K562 (cell line): ENCODE measurements around the gene LRRC61. TPM values are rescaled to one million over a fixed set of nuclear protein-coding genes. Genes with fewer than 3 reads are reported as not detected.
A peak's percentile ranks its signal among the peaks of the same experiment; 100 is the strongest.

Experiments used
- CBX3 ChIP-seq, 2 experiments: IDR thresholded peaks; 1 replicate in 1 of 2; 2 replicates in 1 of 2; pipeline ENCODE4 v1.6.1; 2012; ENCODE audit warnings: inconsistent platforms in 2 of 2, low read length in 2 of 2, borderline replicate concordance in 1 of 2, control low read depth in 1 of 2
- HCFC1 ChIP-seq: IDR thresholded peaks from 2 replicates; pipeline ENCODE4 v1.6.1; 2012; ENCODE audit warnings: low read depth, low read length, improper control_type of control experiment
- HDAC2 ChIP-seq: fragments of 450-650 bp; IDR thresholded peaks from 2 replicates; pipeline ENCODE4 v1.6.1; 2016; ENCODE audit warnings: mild to moderate bottlenecking
- HDAC8 ChIP-seq: fragments of 450-650 bp; IDR thresholded peaks from 2 replicates; pipeline ENCODE4 v1.6.1; 2016; ENCODE audit warnings: mild to moderate bottlenecking, missing genetic modification characterization, moderate library complexity, missing compliant biosample characterization
- LCOR ChIP-seq: sonication (generic); formaldehyde crosslinking; IDR thresholded peaks from 2 replicates; pipeline ENCODE4 v1.8.0; 2022; ENCODE audit warnings: mild to moderate bottlenecking, missing genetic modification reagents
- MCM7 ChIP-seq, 2 experiments: fragments of 450-650 bp; IDR thresholded peaks; 2 replicates each; pipeline ENCODE4 v1.6.1; 2016 to 2018
- MEIS2 ChIP-seq: fragments of 450-650 bp; IDR thresholded peaks from 2 replicates; pipeline ENCODE4 v1.6.1; 2014; ENCODE audit warnings: mild to moderate bottlenecking; ENCODE audit not compliant: partially characterized antibody
- MITF ChIP-seq: IDR thresholded peaks from 2 replicates; pipeline ENCODE4 v1.6.1; 2014; ENCODE audit warnings: antibody characterized with exemption
- MLLT1 ChIP-seq, 2 experiments: fragments of 450-650 bp; IDR thresholded peaks; 2 replicates each; pipeline ENCODE4 v1.6.1; 2016
- NR2C2 ChIP-seq, 2 experiments: fragments of 200-800 bp in 1 of 2; sonication (Bioruptor generic) in 1 of 2; sonication (generic) in 1 of 2; formaldehyde crosslinking in 1 of 2; IDR thresholded peaks; 2 replicates each; pipeline versions ENCODE4 v1.6.1 to v1.8.0; 2016 to 2022; ENCODE audit warnings: mild to moderate bottlenecking in 1 of 2, missing compliant biosample characterization in 1 of 2, missing genetic modification characterization in 1 of 2, missing genetic modification reagents in 1 of 2
- NR3C1 ChIP-seq: sonication (generic); formaldehyde crosslinking; IDR thresholded peaks from 2 replicates; pipeline ENCODE4 v1.8.1; 2022; ENCODE audit warnings: missing genetic modification reagents
- RFX7 ChIP-seq: fragments of 250-450 bp; sonication (Bioruptor Pico); IDR thresholded peaks from 2 replicates; pipeline ENCODE4 v1.5.1; 2021; ENCODE audit warnings: mild to moderate bottlenecking
- SNRNP70 ChIP-seq: fragments of 200-400 bp; formaldehyde crosslinking; optimal IDR thresholded peaks from 2 replicates; pipeline ENCODE3; 2017; ENCODE audit warnings: low read depth, low read length
- SOX6 ChIP-seq: fragments of 450-650 bp; IDR thresholded peaks from 2 replicates; pipeline ENCODE4 v1.6.1; 2014; ENCODE audit warnings: mild to moderate bottlenecking
- TFAP4 ChIP-seq: sonication (generic); formaldehyde crosslinking; IDR thresholded peaks from 2 replicates; pipeline ENCODE4 v1.8.0; 2022; ENCODE audit warnings: missing genetic modification reagents, mild to moderate bottlenecking, moderate library complexity, borderline replicate concordance
- ZBTB11 ChIP-seq, 3 experiments: fragments of 200-800 bp in 1 of 3; fragments of 250-450 bp in 1 of 3; fragments of 450-650 bp in 1 of 3; sonication (Bioruptor Pico) in 1 of 3; sonication (Bioruptor generic) in 1 of 3; formaldehyde crosslinking in 1 of 3; IDR thresholded peaks; 2 replicates each; pipeline versions ENCODE4 v1.6.1 to v1.8.0; 2016 to 2022; ENCODE audit warnings: mild to moderate bottlenecking in 2 of 3, missing genetic modification characterization in 2 of 3, missing compliant biosample characterization in 1 of 3, moderate library complexity in 1 of 3
- ZNF445 ChIP-seq: fragments of 250-450 bp; sonication (Bioruptor Pico); IDR thresholded peaks from 2 replicates; pipeline ENCODE4 v1.4.0; 2020; ENCODE audit warnings: low read depth, mild to moderate bottlenecking, moderate library complexity
- ZNF561 ChIP-seq: fragments of 450-650 bp; formaldehyde crosslinking; conservative IDR thresholded peaks from 2 replicates; pipeline ENCODE4 v1.4.0; 2020; ENCODE audit warnings: mild to moderate bottlenecking, moderate library complexity
- ZNF668 ChIP-seq: fragments of 250-450 bp; sonication (Bioruptor Pico); IDR thresholded peaks from 2 replicates; pipeline ENCODE4 v1.8.0; 2022; ENCODE audit warnings: mild to moderate bottlenecking, inconsistent platforms
- ZSCAN32 ChIP-seq: fragments of 450-650 bp; formaldehyde crosslinking; IDR thresholded peaks from 2 replicates; pipeline ENCODE4 v1.4.0; 2020; ENCODE audit warnings: mild to moderate bottlenecking, moderate library complexity
- polyA plus RNA-seq, 8 experiments: library from polyadenylated mRNA; depleted of rRNA in 4 of 8; stranded (reverse) in 5 of 8; unstranded in 3 of 8; fragments of >200 nt; fragmentation: Nextera tagmentation in 2 of 8; fragmentation: Illumina TruSeq in 1 of 8; extraction: Ambion mirVana in 2 of 8; extraction: Trizol in 1 of 8; gene quantifications; 2 replicates each; pipeline versions ENCODE4 v1.2.1 to v1.2.3, GENCODE V29; 2011 to 2014; ENCODE audit warnings: inconsistent platforms in 1 of 8, missing spikeins in 1 of 8
- total RNA-seq, 7 experiments: library from RNA; depleted of rRNA in 6 of 7; stranded (reverse); fragments of >200 nt in 6 of 7; fragmentation: Illumina TruSeq in 2 of 7; extraction: Trizol in 2 of 7; gene quantifications; 2 replicates each; pipeline versions ENCODE4 v1.2.1 to v1.2.3, GENCODE V29; 2011 to 2021; ENCODE audit warnings: low replicate concordance in 1 of 7

LRRC61 gene
- total and polyA plus RNA-seq, 9 of the 15 experiments (the other 6 are each of a cell fraction or from before 2014, with no cell fraction given): 1.3 to 55.2 (median 35.2) TPM

- peak in 1 of 3 experiments; percentile 71; a peak in 2 of 6 replicates for TF ChIP-seq ZBTB11 (CRISPR knock-in tag; IDR thresholded peaks at IDR 0.05)
- no peak for TF ChIP-seq SNRNP70
- no peak for TF ChIP-seq NR2C2 (CRISPR knock-in tag; IDR thresholded peaks at IDR 0.05)
- TF ChIP-seq NR2C2 (tag; IDR thresholded peaks at IDR 0.05): no peak
- TF ChIP-seq HDAC8: peak; percentile 88; the same call in 1 of the 2 replicates
- no peak for TF ChIP-seq HDAC2
- TF ChIP-seq RFX7 (CRISPR knock-in tag): peak; percentile 29; the same call in 1 of the 2 replicates
- TF ChIP-seq CBX3 (IDR thresholded peaks at IDR 0.05; ENCODE audit: borderline replicate concordance in 1 of 2, low read length in 2 of 2): 0 out of 3 replicates have a peak, but pooled peaks of 1 of the 2 experiments have one; percentile 8
- TF ChIP-seq ZNF445 (CRISPR knock-in tag): 0 out of 2 replicates have a peak, but pooled peaks have one; percentile 36
- no peak for TF ChIP-seq MITF
- TF ChIP-seq MEIS2: peak; percentile 70
- TF ChIP-seq MCM7 (IDR thresholded peaks at IDR 0.05): no peak
- TF ChIP-seq MLLT1 (IDR thresholded peaks at IDR 0.05): peak; percentile 12 to 42; a peak in 1 of 4 replicates
- no peak; the same call in 1 of the 2 replicates for TF ChIP-seq SOX6
- no peak for TF ChIP-seq NR3C1 (CRISPR knock-in tag)
- 0 out of 2 replicates have a peak, but pooled peaks have one; percentile 13 for TF ChIP-seq ZSCAN32 (CRISPR knock-in tag)
- TF ChIP-seq LCOR (CRISPR knock-in tag): 0 out of 2 replicates have a peak, but pooled peaks have one; percentile 78
- no peak for TF ChIP-seq ZNF561 (CRISPR knock-in tag)
- no peak for TF ChIP-seq HCFC1
- TF ChIP-seq TFAP4 (CRISPR knock-in tag): no peak; the same call in 1 of the 2 replicates
- TF ChIP-seq ZNF668 (CRISPR knock-in tag): peak; percentile 94
These were observed 882 bp upstream of the LRRC61 start (continued) for GRCh38 chr7:150322114-150322832.
